ENCODE measurements around the gene GPR141.
A peak's percentile ranks its signal among the peaks of the same experiment; 100 is the strongest.

GPR141 gene

DNA sequence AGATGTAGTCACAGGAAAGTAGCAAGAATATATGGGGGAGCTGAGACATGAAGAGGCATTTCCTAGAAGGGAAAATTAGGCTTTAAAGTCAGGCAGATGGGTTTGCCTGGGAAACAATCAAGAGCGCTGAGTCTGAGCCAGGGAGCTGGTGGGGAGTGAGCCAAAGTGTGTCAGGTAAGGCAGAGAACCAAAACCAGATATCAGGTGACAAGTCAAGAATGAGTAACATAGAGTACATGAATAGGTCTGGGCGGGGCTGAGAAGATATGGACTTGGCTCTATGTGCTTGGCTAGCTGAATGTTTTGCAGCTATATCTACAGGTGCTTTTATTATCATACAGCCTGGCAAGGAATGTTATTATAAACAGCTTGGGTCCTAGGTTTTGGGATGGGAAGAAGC, 49.3 kb downstream of the GPR141 start:
- no peak for DNase-seq

DNA sequence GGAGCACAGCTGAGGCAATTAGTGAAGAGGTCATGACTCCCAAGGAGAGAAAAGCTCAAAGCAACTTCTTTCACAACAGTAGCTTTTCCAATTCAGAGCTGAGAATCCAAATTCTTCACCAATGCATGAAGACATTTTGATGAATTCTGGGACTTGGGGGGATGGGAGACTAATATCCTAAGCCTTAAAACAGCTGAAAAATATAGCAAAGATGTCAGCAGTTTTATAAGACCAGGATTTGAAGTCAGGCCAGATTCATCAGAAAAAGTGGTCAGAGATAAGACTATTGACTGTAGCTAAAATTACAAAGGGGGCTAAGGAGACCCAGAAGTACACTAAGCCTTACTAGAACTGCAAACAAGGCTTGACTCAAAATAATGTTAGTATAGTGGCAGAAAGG, 51.6 kb downstream of the GPR141 start:
- no peak for DNase-seq

DNA sequence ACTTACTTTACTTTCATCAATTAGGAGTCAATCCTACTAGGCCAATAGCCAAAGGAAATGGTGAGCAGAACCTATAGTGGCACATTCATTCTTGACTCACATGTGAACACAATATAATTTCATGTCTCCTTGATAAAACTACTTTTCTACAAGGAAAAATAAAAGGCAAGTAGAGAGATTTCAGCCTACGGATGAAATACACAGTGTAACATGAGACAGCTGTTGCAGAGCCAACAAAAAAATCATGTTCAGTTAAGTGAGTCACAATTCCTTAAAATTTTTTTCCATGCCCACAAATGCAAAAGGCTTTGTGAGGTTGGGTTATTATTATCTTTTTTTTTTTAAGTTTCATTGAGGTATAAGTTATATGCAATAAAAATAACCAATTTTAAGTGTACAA, 54.8 kb downstream of the GPR141 start:
- no peak for DNase-seq

DNA sequence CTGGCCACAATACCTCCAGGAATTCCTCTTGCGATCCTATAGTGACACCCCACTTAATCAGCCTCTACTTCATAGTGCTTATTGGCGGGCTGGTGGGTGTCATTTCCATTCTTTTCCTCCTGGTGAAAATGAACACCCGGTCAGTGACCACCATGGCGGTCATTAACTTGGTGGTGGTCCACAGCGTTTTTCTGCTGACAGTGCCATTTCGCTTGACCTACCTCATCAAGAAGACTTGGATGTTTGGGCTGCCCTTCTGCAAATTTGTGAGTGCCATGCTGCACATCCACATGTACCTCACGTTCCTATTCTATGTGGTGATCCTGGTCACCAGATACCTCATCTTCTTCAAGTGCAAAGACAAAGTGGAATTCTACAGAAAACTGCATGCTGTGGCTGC, 56.8 kb downstream of the GPR141 start:
- no peak for DNase-seq

DNA sequence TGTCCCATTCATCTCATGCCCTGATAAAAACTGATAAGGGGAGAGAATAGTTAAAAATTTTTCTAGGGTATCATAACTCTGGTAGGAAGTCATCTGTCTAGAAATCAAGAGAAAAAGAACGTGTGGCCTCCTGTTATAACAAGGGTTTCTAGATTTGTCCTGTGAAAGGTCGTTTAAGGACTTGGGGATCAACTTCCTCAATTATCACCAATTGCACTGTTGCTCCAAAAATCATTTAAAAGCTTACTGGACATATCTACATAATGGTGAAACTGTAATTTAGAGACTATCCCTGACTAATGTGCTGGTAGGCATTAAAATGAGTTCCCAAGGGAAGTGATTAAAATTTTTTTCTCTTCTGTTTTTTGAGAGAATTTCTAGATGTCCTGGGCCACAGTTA, 58.2 kb downstream of the GPR141 start:
- no peak for DNase-seq

DNA sequence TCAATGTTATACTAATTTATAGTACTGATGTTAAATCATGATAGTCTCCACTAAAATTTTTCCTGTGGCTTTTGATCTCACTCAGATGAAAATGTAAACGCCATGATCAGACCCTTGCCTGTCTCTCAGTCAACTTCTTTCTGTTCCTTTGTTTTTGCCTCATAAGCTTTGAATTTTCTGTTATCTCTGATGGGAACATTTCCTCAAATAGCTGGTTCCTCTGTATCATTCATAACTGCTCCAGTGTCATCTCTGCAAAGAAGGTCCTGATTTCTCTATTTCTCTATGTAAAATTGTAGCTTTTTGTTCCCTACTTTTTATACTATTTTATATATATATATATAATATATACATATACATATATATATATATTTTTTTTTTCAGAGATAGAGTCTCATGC, 67.5 kb downstream of the GPR141 start:
- DNase-seq: no peak

DNA sequence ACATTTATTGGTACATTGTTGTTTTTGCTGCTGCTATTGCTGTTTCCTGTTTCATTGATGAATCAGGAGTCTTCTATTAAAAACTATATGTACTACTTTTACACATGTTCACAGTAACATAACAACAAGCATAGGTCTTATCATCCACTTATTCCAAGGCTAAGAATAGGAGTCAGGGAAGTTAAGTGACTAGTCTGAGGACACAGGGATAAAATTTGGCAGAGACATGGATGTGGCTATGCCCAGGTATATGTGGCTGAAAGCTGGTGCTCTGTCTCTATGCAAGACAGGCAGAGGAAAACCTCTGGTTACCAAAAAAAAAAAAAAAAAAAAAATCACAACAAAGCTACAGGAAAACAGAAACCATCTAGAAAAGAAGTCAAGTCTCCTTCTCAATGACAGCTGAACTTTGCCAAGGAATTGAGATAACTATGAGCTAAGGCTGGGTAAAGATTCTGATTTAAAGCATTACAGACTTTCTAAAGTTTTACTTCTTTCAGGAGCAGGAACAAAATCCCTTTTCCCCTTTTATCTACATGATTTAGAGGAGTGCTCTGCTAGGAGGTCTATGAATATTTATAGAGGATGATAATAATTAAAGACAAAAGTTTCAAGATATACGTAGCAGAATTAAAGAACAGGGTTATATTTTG, 70.0 kb downstream of the GPR141 start:
- no peak for DNase-seq

DNA sequence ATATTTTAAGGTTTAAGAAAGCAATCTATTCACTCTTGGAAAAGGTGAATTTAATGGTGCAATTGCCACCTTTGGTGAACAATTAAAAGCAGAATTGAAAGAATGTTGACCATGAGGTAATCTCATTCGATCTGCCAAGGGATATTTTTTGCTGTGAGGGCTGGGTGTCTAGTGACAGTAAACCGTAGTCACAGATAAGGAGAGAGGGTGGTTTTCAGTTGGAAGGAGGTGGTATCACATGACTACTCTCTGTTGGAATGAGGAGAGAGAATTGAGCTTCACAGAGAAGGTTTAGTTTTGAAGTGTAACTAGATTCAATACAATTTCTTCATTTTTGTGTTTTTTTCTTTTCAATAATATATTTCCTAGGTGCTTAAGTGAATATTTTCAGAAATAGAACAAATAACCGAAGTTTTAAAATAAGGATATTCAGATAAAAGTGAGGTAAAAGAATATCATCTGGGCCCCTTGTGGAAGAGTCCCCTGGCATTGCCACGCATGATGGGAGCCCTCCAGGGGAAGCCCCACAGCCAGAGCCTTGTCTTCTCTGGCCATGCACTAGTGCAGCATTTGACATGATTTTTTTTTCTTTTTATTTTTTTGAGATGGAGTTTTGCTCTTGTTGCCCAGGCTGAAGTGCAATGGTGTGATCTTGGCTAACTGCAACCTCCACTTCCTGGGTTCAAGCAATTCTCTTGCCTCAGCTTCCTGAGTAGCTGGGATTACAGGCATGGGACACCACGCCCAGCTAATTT, 73.4 kb downstream of the GPR141 start:
- DNase-seq: no peak

DNA sequence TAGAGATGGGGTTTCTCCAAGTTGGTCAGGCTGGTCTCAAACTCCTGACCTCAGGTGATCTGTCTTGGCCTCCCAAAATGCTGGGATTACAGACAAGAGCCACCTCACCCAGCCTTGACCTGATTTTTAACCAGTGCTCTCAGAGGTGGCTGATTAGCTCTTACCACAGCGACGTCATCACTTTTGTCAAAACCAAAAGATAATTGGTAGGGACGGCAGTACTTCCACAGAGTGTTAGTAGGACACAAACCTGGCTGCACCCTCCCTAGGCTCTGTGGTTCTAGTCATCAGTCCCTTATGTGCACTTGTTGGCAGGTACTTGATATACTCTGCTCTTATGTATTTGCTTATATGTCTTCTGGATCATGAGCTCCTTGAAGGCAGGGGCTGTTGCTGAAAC, 74.0 kb downstream of the GPR141 start:
- DNase-seq: no peak

DNA sequence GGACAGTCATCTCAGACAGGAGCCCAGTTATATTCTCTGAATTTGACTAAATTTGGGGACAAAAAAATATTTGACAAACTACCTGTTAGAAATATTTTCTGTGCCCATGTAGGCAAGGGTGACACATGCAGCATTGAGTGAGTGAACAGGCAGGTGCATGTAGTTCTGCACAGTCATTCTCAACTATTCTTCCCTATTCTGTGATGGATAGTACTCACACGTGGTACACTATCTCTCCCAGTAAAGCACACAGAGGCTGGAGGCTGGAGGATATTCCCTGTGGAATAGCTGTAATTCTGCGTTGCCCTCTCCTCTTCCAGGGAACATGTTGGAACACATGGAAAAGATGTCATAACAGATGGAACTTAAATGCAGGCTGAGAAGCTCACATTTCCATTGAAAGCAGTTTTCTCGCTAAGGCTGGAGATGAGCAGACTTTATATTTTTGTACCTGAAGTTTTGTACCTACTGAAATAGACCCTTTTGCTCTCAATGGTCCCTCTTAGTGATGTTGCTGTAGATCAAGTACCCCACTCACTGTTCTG, 75.0 kb downstream of the GPR141 start:
- no peak for DNase-seq

DNA sequence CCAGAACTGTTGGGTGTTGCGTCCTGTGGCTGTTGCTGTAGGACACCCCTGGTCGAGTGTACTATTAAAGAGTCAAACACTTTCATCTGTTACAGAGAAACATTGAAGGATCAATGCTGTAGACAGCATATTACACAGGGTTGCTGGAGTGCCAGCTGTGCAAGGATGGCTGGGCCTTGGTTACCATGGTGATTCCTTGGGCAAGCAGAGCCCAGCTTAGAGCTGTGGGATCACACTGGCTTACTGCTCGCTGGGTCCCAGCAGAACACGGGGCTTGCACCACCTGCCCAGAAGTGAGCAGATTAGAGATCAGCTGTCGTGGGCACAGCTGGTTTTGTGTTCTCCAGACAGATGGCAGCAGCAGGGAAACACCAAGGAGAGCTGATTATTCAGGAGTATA, 76.0 kb downstream of the GPR141 start:
- DNase-seq: no peak

DNA sequence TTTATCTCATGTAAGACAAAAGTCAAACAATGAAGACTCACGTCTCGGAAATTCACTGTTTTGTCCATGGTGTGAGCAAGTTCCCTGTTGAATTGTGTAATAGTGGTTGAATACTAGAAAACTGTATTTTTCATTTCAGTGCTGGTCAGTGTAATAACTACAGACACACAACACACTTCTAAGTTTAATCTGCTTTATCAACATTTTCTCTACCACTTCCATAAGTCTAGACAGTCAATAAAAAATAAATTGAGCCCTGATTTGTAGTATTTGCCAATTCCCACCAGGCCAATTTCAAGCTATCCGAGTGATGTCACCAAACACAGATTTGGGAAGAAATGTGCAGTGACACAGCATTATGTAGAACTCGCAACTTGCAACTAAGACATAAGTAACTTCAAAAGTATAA, 81.9 kb downstream of the GPR141 start:
- DNase-seq: no peak

DNA sequence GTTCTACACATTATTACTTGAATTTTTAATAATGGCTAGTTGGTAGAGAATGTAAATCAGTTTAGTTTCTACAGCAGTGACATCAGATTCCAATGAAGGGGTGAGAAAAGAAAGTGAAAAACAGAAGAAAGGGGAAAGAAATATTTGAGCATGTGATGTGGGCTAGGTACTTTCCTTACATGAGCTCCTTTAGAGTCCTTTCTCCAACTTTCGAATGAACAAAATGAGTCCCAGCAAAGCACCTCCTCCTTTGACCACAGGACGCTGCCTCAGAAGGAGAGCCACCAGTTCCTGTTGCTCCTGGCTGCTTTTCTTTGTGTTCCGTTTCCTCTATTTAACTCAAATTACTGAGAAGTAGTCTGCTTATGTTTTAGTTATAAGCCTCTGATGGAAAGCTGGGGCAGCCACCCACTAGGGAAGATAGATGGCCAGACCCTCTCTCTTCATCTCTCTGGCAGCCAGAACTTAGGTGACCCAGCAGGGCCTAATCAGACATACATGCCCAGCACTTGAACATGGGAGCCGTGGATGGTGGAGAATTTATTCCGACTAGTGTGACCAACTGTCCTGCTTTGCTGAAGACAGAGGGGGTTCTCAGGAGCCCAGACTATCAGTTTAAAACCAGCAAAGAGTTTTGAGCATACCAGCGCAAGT, 82.4 kb downstream of the GPR141 start:
- DNase-seq: peak; percentile 42

DNA sequence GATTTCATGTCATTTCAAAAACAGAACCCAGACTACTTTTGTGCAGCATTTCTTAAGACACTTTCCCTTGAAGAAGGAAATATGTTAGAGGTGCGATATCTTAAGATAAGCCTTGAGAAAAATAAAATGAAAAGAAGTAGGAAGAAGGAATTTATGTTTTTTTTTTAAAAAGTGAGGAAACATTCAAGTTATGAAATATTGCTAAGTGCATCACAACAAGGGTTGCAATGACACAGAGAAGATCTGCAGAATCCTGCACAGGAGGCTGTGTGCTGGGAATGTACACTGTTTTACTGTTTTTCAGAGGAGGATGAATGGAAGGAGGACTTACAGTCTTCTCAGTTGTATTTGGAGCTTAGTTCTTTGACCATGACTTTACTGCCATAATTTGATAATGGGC, 85.0 kb downstream of the GPR141 start:
- DNase-seq: no peak

DNA sequence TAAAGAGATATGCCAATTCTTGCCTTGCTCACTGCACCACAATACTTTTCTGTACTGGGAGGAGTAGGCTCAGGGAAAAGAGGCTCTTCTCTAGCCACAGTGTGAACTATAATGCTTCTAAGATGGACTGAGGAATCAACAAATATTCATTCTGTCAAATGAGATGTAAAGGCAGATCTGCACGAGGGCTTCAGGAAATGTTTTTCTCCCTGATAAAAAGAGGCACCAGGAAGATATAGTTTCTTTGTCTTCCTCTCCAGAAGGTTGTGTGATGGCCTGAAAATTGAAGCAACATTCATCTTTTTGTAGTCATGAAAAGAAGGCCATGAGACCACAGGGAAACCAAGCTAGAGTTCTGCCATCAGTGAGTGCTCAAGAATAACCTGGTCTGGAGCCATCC, 85.7 kb downstream of the GPR141 start:
- no peak for DNase-seq

DNA sequence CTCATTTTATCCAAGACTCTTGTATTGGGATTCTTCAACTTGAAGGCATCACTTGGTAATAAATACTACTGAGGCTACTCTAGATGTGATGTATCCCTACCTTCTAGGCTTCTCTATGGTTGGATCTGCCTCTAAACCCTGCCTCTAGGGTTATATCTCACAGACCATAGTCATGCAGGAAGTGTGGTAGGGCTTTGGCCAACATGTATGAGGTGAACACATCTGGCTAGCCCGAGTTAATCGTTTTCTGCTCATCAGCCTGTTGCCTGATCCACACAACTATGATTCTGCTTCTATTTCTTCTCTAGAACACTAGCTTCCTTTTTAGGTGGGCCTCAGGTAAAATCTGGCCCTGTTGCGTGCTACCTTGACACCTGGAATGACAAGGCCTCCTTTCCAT, 86.2 kb downstream of the GPR141 start:
- no peak for DNase-seq

DNA sequence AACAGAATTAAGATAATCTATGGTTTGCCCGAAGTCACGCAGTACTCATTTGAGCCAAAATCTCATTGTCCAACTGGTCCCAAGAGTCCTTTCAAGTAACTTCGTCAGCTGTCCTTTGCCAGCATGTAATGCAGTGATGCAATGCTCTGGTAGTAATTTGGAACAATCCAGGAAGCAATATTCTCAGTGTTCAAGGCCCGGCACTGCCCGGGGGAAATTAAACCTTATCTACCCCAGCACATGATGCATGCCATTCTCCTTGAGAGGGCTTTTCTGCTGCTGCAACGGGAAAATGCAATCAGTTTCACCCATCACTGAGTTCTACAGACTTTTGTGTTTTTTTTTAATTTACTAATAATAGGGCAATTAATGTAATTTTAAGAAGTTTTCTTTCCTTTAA, 87.3 kb downstream of the GPR141 start:
- DNase-seq: no peak

DNA sequence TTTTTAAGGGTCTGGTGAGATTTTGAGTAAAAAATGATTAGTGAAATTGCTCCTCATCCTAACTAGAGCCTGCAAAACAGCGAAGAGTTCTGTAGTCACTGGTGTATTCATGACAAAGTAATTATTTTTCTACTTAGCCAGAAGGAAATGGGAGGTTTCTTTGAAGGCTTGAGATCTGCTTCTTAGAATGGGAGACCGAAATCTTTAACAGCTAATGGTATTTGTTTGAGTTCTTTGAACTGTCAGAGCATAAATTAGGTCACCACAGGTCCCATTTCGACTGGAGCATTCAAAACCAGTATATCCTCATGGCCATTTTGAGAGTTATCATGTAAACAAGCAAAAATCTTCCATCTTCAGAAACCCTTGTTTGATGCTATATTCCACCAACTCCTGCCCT, 87.8 kb downstream of the GPR141 start:
- DNase-seq: no peak

DNA sequence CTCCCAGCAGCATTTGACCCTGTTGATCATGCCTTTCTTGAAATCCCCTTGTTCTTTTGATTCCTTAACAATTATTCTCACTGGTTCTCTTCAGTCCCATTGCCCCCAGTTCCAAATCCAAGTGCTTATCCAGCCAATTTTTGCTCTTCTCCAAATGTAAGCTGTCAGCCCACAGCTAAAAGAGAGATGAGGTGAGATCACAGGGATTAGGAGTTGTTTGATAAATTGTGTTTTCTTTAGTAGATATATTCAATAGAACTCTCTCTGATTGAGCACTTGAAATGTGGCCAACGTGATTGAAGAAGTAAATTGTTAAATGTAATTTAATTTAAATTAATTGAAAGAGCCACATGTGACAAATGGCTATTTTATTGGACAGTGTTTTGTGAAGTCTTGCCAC, 88.2 kb downstream of the GPR141 start:
- DNase-seq: no peak

DNA sequence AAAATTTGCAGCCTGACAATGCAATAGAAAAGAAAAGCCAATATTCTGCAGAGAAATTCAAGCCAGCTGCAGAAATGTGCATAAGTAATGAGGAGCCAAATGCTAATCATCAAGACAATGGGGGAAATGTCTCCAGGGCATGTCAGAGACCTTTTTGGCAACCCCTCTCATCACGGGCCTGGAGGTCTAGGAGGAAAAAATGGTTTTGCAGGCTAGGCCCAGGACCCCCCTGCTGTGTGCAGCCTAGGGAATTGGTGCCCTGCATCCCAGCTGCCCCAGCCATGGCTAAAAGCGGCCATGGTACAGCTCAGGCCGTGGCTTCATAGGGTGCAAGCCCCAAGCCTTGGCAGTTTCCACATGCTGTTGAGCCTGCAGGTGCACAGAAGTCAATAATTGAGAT, 92.4 kb downstream of the GPR141 start:
- no peak for DNase-seq

DNA sequence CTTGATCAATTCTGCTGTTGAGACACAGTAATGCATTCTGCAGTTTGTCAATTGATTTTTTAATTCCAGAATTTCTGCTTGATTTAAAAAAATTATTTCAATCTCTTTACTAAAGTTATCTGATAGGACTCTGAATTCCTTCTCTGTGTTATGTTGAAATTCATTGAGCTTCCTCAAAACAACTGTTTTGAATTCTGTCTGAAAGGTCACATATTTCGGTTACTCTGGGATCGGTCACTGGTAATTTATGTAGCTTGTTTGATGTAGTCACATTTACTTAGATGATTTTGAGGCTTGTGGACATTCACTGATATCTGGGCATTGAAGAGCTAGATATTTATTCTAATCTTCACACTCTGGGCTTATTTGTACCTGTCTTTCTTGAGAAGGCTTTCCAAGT, 97.6 kb downstream of the GPR141 start:
- no peak for DNase-seq

DNA sequence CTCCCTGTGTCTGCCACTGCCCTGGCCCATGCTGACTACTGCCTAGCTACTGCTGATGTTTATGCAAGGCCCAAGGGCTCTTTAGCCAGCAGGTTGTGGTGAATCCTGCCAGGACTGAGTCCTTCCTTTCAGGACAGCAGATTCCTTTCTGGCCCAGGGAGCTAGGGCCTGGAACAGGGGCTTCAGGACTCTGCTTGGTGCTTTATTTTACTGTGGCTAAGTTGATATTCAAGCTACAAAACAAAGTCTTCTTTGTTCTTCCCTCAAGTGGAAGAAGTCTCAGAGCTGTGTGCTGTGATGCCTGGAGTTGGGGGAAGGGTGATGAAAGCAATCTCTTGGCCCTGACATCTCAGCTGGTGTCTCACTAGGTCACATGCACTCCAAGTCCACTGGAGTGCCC, 98.6 kb downstream of the GPR141 start:
- DNase-seq: no peak

DNA sequence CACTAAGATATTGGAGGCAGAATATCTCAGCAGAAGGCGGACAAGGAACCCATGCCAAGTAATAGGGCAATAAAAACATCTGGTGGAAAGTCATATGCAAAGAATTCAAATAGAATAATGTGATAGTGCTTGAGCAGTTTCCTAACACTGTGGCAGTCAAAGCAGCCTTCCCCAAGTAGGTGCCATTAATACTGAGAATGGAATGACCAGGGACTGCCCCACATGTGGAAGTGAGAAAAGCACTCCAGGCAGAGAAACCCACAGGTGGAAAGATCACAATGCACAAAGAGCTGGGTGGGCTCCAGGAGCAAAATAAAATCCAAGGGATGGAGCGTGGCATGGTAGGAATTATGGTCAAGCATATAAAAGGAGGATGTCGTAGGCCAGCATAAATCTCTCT, 100.4 kb downstream of the GPR141 start:
- DNase-seq: no peak
